AG04450 (cell line): ENCODE results near the gene TMC3. TPM values are rescaled to one million over a fixed set of nuclear protein-coding genes. Genes with fewer than 3 reads are reported as not detected.
A peak's percentile ranks its signal among the peaks of the same experiment; 100 is the strongest.

Experiments used
- CTCF ChIA-PET: fragments of 300-600, 350-600 bp; formaldehyde crosslinking; extraction: SDS; loops from one replicate; lab custom pipeline; 2022; ENCODE audit warnings: antibody characterized with exemption, inconsistent platforms; lab: Charles Lee
- POLR2A ChIA-PET: fragments of 350-600 bp; formaldehyde crosslinking; extraction: SDS; loops from one replicate; lab custom pipeline; 2021; ENCODE audit warnings: antibody characterized with exemption, inconsistent platforms; lab: Yijun Ruan, JAX
- DNase-seq: peaks from one replicate; pipeline ENCODE4 v3.0.0-alpha.2; 2011; ENCODE audit warnings: low read depth, low spot score
- H3K27ac ChIP-seq: one replicate; pipeline ENCODE4 v1.5.1; 2012; ENCODE audit warnings: low read depth, low read length, control low read depth
- H3K27me3 ChIP-seq: one replicate; pipeline ENCODE4 v1.6.0; 2012; ENCODE audit warnings: low read length; ENCODE audit not compliant: control insufficient read depth, insufficient read depth
- H3K4me3 ChIP-seq: 2 replicates; pipeline ENCODE4 v1.5.1; 2011; ENCODE audit warnings: mild to moderate bottlenecking, low read depth, low read length, control low read depth
- H3K9me3 ChIP-seq: 2 replicates; pipeline ENCODE4 v1.5.1; 2012; ENCODE audit warnings: low read length; ENCODE audit not compliant: control insufficient read depth, insufficient read depth
- CTCF ChIP-seq: IDR thresholded peaks from 2 replicates; pipeline ENCODE4 v1.5.1; 2011; ENCODE audit warnings: low read depth, low read length, control low read depth, inconsistent platforms
- polyA plus RNA-seq: library from polyadenylated mRNA; depleted of rRNA; stranded (reverse); fragments of >200 nt; gene quantifications from 2 replicates; pipeline ENCODE4 v1.2.3, GENCODE V29; 2011

TMC3 gene
- polyA plus RNA-seq, 1 experiment = not detected

- POLR2A ChIA-PET = no interaction called here
- CTCF ChIA-PET = no interaction called here
- no peaks in the 10 kb centered on the region for H3K9me3 ChIP-seq
Observed at GRCh38 chr15:81341351-81341750, 32.7 kb downstream of the TMC3 start.

GRCh38 chr15:81339851-81340250, 34.2 kb downstream of the TMC3 start:
- DNase-seq = no peak
- Histone ChIP-seq H3K9me3 (no peaks in the 10 kb centered on the region), H3K27me3 (peaks cover 7% of the 10 kb centered on the region), H3K4me3 (no peak overlapping the region), H3K27ac (no peak overlapping the region)
- TF ChIP-seq CTCF = no peak
- ChIA-PET CTCF (no interaction called here), POLR2A (no interaction called here)

More at GRCh38 chr15:81341351-81341750, 32.7 kb downstream of the TMC3 start:
- Histone ChIP-seq H3K27me3 (peaks cover 7% of the 10 kb centered on the region), H3K27ac (no peak overlapping the region), H3K4me3 (no peak overlapping the region)
- TF ChIP-seq CTCF = no peak
- DNase-seq = no peak

- no peaks in the 10 kb centered on the region for H3K9me3 ChIP-seq
Observed at GRCh38 chr15:81339321-81339720, 34.7 kb downstream of the TMC3 start.

GRCh38 chr15:81338170-81339007, 35.6 kb downstream of the TMC3 start:
- no peak overlapping the region for H3K27ac ChIP-seq
- H3K9me3 ChIP-seq = no peaks in the 10 kb centered on the region
- no peak for TF ChIP-seq CTCF
- CTCF ChIA-PET = interaction anchor here (0.8 to 5.5 kb wide), 3 partner anchors 62 to 72 kb away, joined by 4 to 23 read pairs (median 20); no protein-coding TSS in a partner anchor
- POLR2A ChIA-PET = interaction anchor here (0.9 to 1.2 kb wide), 3 partner anchors 11 to 25 kb away, joined by 3 to 4 read pairs (median 4); partner anchors contain the start of gene STARD5
- DNase-seq = peak; percentile 52
- no peaks in the 10 kb centered on the region for H3K27me3 ChIP-seq
- H3K4me3 ChIP-seq = no peak overlapping the region

More at GRCh38 chr15:81339321-81339720, 34.7 kb downstream of the TMC3 start:
- peaks cover 7% of the 10 kb centered on the region for H3K27me3 ChIP-seq
- no peak for TF ChIP-seq CTCF
- ChIA-PET CTCF (interaction anchor here (0.8 to 5.5 kb wide), 2 partner anchors 61 to 73 kb away, joined by 4 to 23 read pairs; no protein-coding TSS in a partner anchor), POLR2A (interaction anchor here (0.9 to 1.0 kb wide), 2 partner anchors 12 to 26 kb away, joined by 3 to 4 read pairs; no protein-coding TSS in a partner anchor)
- no peak for DNase-seq
- peak overlapping the region; percentile 11 for H3K27ac ChIP-seq
- no peak overlapping the region for H3K4me3 ChIP-seq
